Activated CD4-positive, alpha-beta memory T cell treated with anti-CD3 and anti-CD28 coated beads, Interleukin-2, amount 10 ng/mL, durations not matched to agents 7 days and 5 days (primary cell): ENCODE measurements around the gene SLC9A8. TPM values are rescaled to one million over a fixed set of nuclear protein-coding genes. Genes with fewer than 3 reads are reported as not detected.

Experiments used
- CTCF ChIA-PET: fragments of 350-600 bp; sonication (Branson Sonifier 250); formaldehyde crosslinking; loops from one replicate; lab custom pipeline; 2021; ENCODE audit warnings: antibody characterized with exemption, inconsistent platforms; lab: Charles Lee
- POLR2A ChIA-PET: fragments of 350-600 bp; sonication (Branson Sonifier 250); formaldehyde crosslinking; loops from one replicate; lab custom pipeline; 2021; ENCODE audit warnings: antibody characterized with exemption; lab: Charles Lee
- DNase-seq: peaks from one replicate; pipeline ENCODE4 v3.0.0-alpha.2; 2020
- H3K27ac Mint-ChIP-seq: one replicate; pipeline ENCODE4 v1.8.0; 2021; ENCODE audit warnings: mild to moderate bottlenecking, mixed read lengths
- H3K27me3 Mint-ChIP-seq: one replicate; pipeline ENCODE4 v1.8.0; 2021; ENCODE audit warnings: mixed read lengths
- H3K36me3 Mint-ChIP-seq: one replicate; pipeline ENCODE4 v1.8.0; 2021; ENCODE audit warnings: low read depth, mixed read lengths
- H3K4me1 Mint-ChIP-seq: one replicate; pipeline ENCODE4 v1.8.0; 2021; ENCODE audit warnings: mixed read lengths
- H3K4me3 Mint-ChIP-seq: one replicate; pipeline ENCODE4 v1.8.0; 2021; ENCODE audit warnings: mild to moderate bottlenecking, mixed read lengths
- H3K9me3 Mint-ChIP-seq: one replicate; pipeline ENCODE4 v1.8.0; 2021; ENCODE audit warnings: mixed read lengths
- total RNA-seq, 2 experiments: library from RNA; stranded (reverse); gene quantifications; one replicate each; pipeline ENCODE4 v1.2.3, GENCODE V29; 2021

SLC9A8 gene
- total RNA-seq, 2 experiments from 2014 or later: 18.0 to 21.0 TPM

DNA sequence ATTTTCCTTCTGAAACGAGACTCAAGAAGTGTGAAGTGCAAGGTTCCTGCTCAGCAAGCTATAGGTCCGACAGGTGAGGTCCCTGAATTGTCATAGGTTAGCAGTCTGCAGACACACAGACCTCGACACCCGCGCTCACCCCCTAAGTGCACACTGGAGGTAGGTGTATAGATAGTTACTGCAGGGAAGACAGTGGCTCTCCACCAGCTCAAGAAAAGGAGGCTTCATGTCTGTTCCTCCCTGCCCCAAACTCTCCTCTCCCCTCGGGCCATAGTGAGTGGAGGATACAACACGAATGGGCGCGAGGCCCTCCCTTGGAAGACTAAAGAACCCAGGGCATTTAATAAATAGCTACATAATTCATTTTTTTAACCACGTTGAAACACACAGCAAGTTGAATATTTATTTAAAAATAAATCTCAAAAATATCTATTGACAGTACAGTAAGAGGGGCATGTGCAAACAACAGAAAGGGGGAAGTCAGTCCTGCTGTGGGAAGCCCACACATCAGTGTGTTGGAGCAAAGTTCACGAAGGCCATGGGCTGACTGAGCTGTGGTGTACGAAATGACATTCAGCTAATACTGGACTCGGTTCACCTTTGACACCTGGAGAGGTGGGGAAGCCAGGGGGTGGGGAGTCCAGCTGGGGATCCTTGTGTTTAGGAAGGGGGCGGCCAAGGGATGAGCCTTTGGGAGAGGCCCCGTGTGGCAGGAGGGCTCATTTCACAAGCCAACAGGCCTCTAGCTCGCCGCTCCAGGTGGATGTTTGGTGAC is 92.0 kb downstream of the SLC9A8 start:
- Mint-ChIP-seq H3K27me3 (no peaks in the 10 kb centered on the region), H3K36me3 (peaks cover 22% of the 10 kb centered on the region), H3K4me3 (no peak overlapping the region), H3K4me1 (peaks cover 2% of the 10 kb centered on the region), H3K27ac (no peak overlapping the region), H3K9me3 (no peaks in the 10 kb centered on the region)
- DNase-seq: no peak
- CTCF ChIA-PET: interaction anchor here (0.6 to 2.7 kb wide), 4 partner anchors 9 to 764 kb away, joined by 3 to 10 read pairs (median 6); no protein-coding TSS in a partner anchor
- POLR2A ChIA-PET: interaction anchor here (2.1 kb wide), 1 partner anchor 11 kb away, joined by 7 read pairs; no protein-coding TSS in a partner anchor

DNA sequence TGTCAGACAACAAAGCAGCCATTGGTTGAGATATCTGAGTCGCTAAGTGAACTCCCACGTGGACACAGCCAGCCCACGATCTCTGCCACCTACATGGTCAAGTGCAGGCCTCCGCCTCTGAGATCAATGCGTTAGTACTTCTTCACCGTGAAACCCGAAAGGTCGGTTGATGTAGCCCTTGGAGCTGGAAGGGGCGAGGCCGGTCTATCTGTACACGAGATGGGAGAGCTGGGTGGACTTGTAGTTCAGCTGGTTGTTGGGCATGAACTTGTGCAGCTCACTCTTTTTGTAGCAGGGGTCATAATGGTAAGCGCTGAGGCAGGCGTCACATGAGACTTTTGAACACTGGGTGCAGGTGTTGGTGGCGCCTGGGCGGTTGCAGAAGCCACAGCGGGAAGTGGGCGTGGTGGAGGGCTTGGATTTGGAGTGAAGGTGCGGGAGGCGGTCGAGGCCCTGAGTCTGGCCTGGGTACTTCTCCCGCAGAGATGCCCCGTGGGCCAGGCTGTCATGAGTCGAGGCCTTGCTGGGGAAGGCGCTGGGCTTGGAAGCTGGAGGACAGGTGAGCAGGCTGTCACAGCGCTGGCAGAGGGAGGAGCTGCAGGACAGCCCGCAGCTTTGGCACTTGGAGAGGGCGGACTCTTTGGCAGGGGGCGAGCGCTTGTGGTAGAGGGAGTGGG is 92.9 kb downstream of the SLC9A8 start:
- H3K4me1 Mint-ChIP-seq: peaks cover 2% of the 10 kb centered on the region
- POLR2A ChIA-PET: interaction anchor here (2.1 kb wide), 1 partner anchor 11 kb away, joined by 7 read pairs; no protein-coding TSS in a partner anchor

DNA sequence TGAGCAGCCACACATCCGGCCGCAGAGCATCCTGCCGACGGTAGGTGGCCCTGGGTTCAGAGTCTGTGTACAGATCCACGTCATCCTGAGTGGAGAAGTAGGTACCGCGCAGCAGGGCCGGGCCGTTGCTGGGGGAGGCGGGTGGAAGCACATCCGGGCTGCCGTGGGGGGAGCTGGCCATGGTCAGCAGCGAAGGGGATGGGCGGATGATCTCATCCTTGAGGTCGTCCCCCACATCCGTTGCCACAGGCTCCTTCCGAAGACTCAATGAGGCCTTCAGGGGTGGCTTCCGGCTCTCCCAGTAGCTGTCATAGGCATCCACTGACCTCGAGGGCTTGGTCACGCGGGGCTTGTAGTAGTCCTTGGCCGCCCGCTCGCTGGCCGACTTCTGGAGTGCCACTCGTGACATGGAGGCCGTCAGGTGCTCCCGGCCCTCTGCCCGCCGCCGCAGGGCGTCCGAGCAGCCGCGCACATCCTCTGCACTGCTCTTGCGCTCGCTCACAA is 93.5 kb downstream of the SLC9A8 start:
- DNase-seq: no peak
- H3K36me3 Mint-ChIP-seq: peaks cover 25% of the 10 kb centered on the region
- no peak overlapping the region for H3K27ac Mint-ChIP-seq
- no peak overlapping the region for H3K4me3 Mint-ChIP-seq
- H3K9me3 Mint-ChIP-seq: no peaks in the 10 kb centered on the region
- H3K27me3 Mint-ChIP-seq: no peaks in the 10 kb centered on the region
- H3K4me1 Mint-ChIP-seq: peaks cover 2% of the 10 kb centered on the region
- POLR2A ChIA-PET: no interaction called here
- CTCF ChIA-PET: interaction anchor here (1.5 to 2.7 kb wide), 2 partner anchors 10 to 18 kb away, joined by 3 to 10 read pairs; no protein-coding TSS in a partner anchor

More for the DNA sequence above, 92.9 kb downstream of the SLC9A8 start:
- Mint-ChIP-seq H3K9me3 (no peaks in the 10 kb centered on the region), H3K27ac (peak overlapping the region; percentile 21), H3K36me3 (peaks cover 25% of the 10 kb centered on the region), H3K4me3 (no peak overlapping the region), H3K27me3 (no peaks in the 10 kb centered on the region)
- no peak for DNase-seq
- CTCF ChIA-PET: interaction anchor here (2.7 kb wide), 1 partner anchor 18 kb away, joined by 10 read pairs; no protein-coding TSS in a partner anchor

DNA sequence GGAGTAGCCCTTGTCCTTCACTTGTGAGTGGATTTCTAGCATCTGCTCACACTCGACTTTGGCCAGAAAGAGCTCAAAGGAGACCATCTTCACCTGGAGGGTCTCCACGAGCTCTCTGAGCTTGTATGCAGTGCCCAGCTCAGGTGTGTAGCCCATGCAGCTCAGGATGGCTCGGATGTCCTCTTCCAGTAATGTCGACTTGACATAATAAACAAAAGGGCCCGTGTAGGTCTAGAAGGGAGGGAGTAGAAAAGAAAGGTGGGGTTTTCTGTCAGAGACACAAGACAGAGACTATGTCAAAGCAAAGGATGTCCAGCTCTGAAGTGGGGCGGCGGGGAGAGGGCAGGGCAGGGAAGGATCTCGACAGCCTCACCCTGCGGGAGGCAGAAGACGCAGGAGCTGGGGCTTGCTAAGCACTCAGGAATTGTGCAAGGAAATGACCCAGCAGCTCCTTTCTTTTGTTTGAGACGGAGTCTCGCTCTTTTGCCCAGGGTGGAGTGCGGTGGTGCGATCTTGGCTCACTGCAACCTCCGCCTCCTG is 94.1 kb downstream of the SLC9A8 start:
- DNase-seq: no peak
- Mint-ChIP-seq H3K4me1 (peaks cover 2% of the 10 kb centered on the region), H3K27ac (no peak overlapping the region), H3K36me3 (peaks cover 25% of the 10 kb centered on the region), H3K9me3 (no peaks in the 10 kb centered on the region), H3K4me3 (no peak overlapping the region), H3K27me3 (no peaks in the 10 kb centered on the region)
- ChIA-PET POLR2A (no interaction called here), CTCF (interaction anchor here (1.5 to 2.7 kb wide), 2 partner anchors 9 to 19 kb away, joined by 3 to 10 read pairs; no protein-coding TSS in a partner anchor)

DNA sequence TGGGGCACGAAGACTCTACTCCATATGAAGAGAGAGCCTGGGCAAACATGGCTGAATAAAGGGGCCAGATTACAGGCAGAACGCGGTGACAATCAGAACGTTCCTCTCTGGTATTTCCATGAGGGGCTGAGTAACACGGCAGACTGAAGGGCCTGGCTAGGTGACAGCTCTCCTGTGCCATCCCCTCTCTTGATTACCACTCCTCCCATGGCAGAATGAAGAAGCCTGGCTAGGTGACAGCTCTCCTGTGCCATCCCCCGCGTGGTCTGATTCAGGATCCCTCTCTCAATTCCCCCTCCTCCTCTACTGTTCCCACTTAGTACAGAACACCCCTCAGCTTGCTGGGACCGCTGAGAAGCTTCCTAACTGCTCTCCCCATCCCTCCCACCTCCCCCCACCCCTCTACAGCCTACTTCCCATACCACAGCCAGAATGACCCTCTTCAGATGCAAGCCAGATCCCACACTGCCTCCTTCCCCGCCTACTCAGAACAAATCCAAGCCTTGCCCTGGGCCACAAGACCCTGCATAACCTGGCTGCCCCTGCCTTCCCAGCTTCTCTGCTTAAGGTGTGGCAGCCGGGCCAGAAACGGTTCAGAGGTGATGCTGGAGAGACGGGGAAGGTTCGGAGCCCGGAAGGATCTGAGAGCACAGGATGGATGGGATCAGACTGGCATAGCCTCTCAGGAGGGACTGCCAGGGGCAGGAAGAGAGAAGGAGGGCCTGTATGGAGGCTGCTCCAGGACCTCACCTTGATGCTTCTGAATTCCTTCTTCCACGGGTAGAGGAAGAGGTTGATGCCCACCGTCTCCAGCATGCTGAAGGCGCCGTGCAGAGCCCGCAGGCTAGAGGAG is 95.0 kb downstream of the SLC9A8 start:
- no peak for DNase-seq
- POLR2A ChIA-PET: no interaction called here
- Mint-ChIP-seq H3K4me3 (no peak overlapping the region), H3K27ac (no peak overlapping the region), H3K4me1 (peaks cover 5% of the 10 kb centered on the region), H3K36me3 (peaks cover 25% of the 10 kb centered on the region), H3K27me3 (no peaks in the 10 kb centered on the region), H3K9me3 (no peaks in the 10 kb centered on the region)
- CTCF ChIA-PET: interaction anchor here (1.5 kb wide), 1 partner anchor 8 kb away, joined by 3 read pairs; no protein-coding TSS in a partner anchor

DNA sequence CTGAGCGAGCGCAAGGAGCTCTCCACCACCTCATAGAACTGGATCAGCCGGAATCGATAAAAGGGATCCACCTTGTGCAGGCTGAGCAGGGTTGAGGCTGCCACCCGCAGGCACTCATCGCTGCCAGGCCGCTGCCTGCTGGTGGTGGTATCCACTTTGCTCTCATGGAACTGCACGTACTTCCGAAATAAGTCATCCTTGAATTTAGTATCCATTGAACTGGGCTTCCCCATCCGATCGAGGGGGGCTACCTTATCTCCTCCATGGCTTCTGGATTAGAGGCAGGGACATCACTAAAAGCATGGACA is 95.6 kb downstream of the SLC9A8 start:
- no peaks in the 10 kb centered on the region for H3K27me3 Mint-ChIP-seq
- H3K27ac Mint-ChIP-seq: no peak overlapping the region
- peaks cover 8% of the 10 kb centered on the region for H3K4me1 Mint-ChIP-seq
- ChIA-PET POLR2A (no interaction called here), CTCF (no interaction called here)
- no peak for DNase-seq
- H3K4me3 Mint-ChIP-seq: no peak overlapping the region
- H3K36me3 Mint-ChIP-seq: peaks cover 25% of the 10 kb centered on the region
- H3K9me3 Mint-ChIP-seq: no peaks in the 10 kb centered on the region

DNA sequence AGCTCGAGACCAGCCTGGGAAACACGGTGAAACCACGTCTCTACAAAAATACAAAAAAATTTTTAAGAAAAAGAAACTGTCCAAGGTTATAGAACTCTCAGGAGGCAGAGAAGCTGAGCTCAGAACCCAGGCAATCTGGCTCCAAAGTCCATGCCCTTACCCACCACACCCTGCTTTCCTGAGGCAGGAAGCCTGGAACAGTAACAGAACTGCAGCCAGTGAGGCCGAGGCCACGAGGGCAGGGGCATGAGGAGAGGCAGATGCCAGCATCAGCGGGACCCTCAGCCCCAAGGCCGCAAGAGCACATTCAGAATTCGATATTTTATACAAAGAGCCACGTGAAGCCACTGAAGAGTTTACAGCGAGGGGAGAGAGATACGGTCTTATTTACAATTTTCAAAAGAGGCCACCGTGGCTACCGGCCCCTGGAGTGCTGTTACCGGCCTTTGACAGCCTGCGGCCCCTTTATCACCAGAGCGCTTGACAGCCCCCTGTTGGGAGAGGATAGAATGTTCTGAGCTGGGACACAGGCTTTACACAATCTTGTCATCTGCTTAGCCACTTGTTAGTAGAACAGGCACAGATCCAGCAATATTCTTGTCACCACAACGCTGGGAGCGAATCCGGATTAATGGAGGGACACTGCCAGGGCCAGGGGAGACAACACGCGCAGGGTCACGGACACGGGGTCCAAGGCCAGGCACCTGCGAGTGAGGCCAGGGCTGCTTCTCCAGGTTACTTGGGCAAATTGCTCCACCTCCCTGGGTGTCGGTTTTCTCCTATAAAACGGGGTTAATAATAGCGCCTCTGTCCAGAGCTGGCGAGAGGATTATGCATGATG is 97.1 kb downstream of the SLC9A8 start:
- no peak for DNase-seq
- ChIA-PET CTCF (interaction anchor here (1.4 kb wide), 1 partner anchor 62 kb away, joined by 3 read pairs; no protein-coding TSS in a partner anchor), POLR2A (no interaction called here)
- H3K4me1 Mint-ChIP-seq: peaks cover 23% of the 10 kb centered on the region
- H3K36me3 Mint-ChIP-seq: peaks cover 22% of the 10 kb centered on the region
- no peak overlapping the region for H3K27ac Mint-ChIP-seq
- no peak overlapping the region for H3K4me3 Mint-ChIP-seq
- H3K9me3 Mint-ChIP-seq: no peaks in the 10 kb centered on the region
- no peaks in the 10 kb centered on the region for H3K27me3 Mint-ChIP-seq

DNA sequence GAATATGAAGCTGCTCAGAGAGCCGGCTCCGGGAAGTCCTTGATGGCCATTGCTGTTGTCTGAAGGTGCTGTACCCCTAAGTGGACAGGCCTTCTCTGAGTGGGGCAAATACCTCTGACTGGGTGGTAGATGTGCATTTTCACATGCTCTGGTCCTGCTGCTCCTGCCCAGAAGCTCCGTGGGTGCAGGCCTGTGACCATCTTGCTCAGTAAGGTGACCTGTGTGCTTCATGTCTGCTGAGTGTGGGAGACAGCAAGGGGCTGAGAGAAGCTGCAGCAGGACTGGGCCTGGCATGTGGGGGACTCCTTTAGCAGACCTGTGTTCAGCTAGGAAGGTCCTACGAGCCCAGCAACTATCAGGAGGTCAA is 97.7 kb downstream of the SLC9A8 start:
- ChIA-PET POLR2A (no interaction called here), CTCF (interaction anchor here (1.4 kb wide), 1 partner anchor 63 kb away, joined by 3 read pairs; no protein-coding TSS in a partner anchor)
- no peaks in the 10 kb centered on the region for H3K9me3 Mint-ChIP-seq
- H3K4me1 Mint-ChIP-seq: peaks cover 25% of the 10 kb centered on the region
- H3K36me3 Mint-ChIP-seq: peaks cover 18% of the 10 kb centered on the region
- no peak overlapping the region for H3K27ac Mint-ChIP-seq
- DNase-seq: no peak
- no peak overlapping the region for H3K4me3 Mint-ChIP-seq
- H3K27me3 Mint-ChIP-seq: no peaks in the 10 kb centered on the region

DNA sequence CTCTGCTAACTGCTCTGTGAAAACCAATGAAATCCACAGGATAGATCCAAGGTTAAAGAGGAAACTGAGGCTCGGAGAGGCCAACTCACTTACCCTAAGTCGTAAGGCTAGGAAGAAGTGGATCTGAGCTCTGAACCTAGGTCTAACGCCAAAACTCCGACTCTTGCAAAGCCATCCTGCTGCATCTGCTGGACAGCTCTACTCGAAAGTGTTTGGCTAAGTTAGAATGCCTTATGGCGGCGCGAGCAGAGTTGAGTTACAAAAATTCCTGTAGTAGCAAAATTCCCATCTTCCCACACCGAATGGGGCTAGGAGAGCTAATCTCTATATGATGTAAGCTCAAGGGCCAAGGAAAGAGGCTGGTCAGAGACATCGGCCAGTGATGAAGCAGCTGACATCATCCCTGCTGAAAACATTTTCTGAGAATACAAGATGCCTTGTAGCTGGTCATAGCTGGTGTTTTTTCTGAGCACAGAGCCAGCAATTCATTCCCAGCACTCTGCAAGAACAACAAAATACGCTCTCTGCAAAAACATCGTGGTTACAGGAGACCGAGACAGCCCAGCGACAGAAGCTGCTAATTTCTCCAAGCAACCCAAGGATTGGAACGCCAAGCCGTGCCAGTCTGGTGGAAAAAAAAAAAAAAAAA is 100.9 kb downstream of the SLC9A8 start:
- Mint-ChIP-seq H3K4me1 (peaks cover 38% of the 10 kb centered on the region), H3K27ac (no peak overlapping the region), H3K27me3 (no peaks in the 10 kb centered on the region), H3K36me3 (peaks cover 4% of the 10 kb centered on the region), H3K4me3 (peak overlapping the region; percentile 33), H3K9me3 (no peaks in the 10 kb centered on the region)
- CTCF ChIA-PET: interaction anchor here (0.6 to 3.0 kb wide), 9 partner anchors 9 to 372 kb away, joined by 3 to 9 read pairs (median 4); no protein-coding TSS in a partner anchor
- DNase-seq: no peak
- POLR2A ChIA-PET: interaction anchor here (1.3 to 1.9 kb wide), 2 partner anchors 24 to 377 kb away, joined by 3 to 4 read pairs; no protein-coding TSS in a partner anchor

DNA sequence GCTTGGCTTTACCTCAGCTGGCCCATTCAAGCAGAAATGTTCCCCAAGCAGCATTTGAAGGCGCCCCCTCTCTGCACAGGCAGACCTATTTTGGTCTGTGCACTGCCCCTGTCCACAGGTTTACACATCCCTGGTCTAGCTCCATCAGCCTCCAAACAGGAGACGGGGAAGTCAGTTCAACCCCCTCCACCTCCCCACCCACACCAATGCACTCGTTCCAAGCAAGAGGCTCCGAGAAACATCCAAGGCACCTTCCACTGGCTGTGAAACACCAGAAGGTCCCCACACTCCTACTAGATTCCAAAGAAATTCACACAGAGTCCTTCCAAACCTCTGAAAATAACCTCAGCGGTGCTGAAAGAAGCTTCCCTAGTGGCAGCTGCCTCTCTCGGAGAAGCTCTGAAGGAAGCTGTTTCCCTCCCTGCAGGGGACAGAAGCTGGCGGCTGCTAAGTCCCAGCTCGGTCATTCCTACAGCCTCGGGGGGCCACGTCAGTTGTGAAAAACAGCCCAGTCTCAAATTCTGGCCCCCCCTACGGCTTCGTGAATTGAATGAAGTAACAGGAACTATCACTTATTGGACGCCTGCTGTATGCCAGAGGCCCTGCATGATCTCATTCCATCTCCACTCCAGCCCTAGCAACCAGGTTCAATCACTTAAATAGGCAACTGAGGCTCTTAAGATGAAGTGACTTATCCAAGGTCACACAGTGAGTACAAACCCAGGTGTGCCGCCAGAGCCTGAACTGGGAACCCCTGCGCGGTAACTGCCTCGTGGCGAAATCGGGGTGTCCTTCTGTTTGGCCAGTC is 101.9 kb downstream of the SLC9A8 start:
- ChIA-PET CTCF (interaction anchor here (0.8 to 3.0 kb wide), 6 partner anchors 10 to 373 kb away, joined by 3 to 9 read pairs (median 4); no protein-coding TSS in a partner anchor), POLR2A (interaction anchor here (1.1 to 3.3 kb wide), 4 partner anchors 22 to 378 kb away, joined by 3 to 26 read pairs (median 4); partner anchors contain the start of gene RNF114)
- DNase-seq: no peak
- peaks cover 38% of the 10 kb centered on the region for H3K4me1 Mint-ChIP-seq
- no peaks in the 10 kb centered on the region for H3K9me3 Mint-ChIP-seq
- no peaks in the 10 kb centered on the region for H3K27me3 Mint-ChIP-seq
- H3K27ac Mint-ChIP-seq: peak overlapping the region; percentile 76
- peaks cover 3% of the 10 kb centered on the region for H3K36me3 Mint-ChIP-seq
- H3K4me3 Mint-ChIP-seq: peak overlapping the region; percentile 99
